ENCODE data around the gene CDKN2A.

CDKN2A gene

GRCh38 chr9:21995666-21996398 lies 1.6 kb upstream of the CDKN2A start:
- TF ChIP-seq CTCF (IDR thresholded peaks at IDR 0.05; ENCODE audit: low read depth, low read length), result peak; percentile 39; the same call in 1 of the 2 replicates
- peak overlapping the region; percentile 93 for H3K4me3 ChIP-seq (ENCODE audit: low read depth, low read length)

- no peak for TF ChIP-seq CTCF (IDR thresholded peaks at IDR 0.05; ENCODE audit: low read depth, low read length)
- peak overlapping the region; percentile 93 for H3K4me3 ChIP-seq (ENCODE audit: low read depth, low read length)
Observed at GRCh38 chr9:21995006-21995665, 944 bp upstream of the CDKN2A start.

GRCh38 chr9:21994556-21995005 lies 389 bp upstream of the CDKN2A start, which contains the start of gene CDKN2B-AS1:
Gene CDKN2B-AS1, plus strand, starts transcription at chr9:21994791.
- H3K4me3 ChIP-seq (ENCODE audit: low read depth, low read length), result peak within 1 kb of the TSS; percentile 93
- no peak for TF ChIP-seq CTCF (IDR thresholded peaks at IDR 0.05; ENCODE audit: low read depth, low read length)

DNA sequence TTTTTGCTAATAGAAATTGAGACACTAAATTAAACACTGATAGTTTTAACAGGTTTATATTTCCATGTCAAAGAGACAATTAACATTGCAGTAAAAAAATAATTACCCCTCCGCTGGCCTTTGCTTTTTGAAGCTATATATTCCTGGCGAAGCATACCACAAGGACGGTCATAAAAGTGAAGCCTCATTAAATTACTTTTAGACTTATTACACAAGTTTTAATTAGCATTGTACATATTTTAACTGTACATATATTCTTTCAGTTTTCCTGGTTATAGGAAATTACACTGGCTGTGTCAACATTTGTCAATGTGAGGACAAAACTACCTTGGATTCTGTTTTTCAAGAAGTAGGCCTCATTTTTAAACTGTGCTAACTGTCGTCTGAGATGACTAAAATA lies 1.2 kb downstream of the CDKN2A start:
- peak overlapping the region; percentile 93 for H3K4me3 ChIP-seq (ENCODE audit: low read depth, low read length)
- no peak for TF ChIP-seq CTCF (IDR thresholded peaks at IDR 0.05; ENCODE audit: low read depth, low read length)

- peak overlapping the region; percentile 16 for H3K4me3 ChIP-seq (ENCODE audit: low read depth, low read length)
- TF ChIP-seq CTCF (IDR thresholded peaks at IDR 0.05; ENCODE audit: low read depth, low read length), result no peak
Observed at GRCh38 chr9:21991072-21991959, 2.9 kb downstream of the CDKN2A start.

DNA sequence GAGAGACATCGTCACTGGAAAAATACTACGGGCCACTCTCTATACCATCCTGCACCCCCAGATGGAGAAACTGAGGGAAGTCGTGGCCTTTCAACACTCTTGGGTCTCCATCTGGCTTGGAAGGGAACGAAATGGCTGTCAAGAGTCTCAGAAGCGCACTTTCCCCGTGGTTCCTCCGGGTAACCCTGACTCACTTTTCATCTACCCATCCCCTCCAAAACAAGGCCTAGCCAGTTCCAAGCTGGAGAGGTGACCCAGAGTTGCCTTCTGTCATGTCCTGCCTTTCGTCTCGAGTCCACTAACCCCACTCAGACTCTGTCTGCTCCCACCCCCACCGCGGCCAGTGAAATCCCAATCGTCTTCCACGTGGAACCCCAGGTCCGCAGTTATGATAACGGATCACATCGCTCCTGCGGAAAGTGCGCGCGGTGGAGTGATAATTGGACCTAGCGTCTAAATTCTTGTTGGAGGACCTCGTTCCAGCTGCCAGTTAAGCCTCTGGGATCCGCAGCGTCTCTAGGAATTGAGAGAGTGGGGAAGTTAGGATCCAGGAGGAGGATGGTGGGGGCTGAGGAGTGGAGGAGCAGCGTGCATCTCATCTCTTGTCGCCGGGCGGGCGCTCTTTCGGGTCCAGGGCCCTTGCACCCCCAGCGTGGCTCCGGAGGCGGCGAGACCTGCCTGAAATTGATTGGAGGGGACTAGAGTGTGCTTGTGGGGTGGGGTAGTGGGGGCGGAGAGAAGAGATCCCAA lies 4.6 kb downstream of the CDKN2A start:
- TF ChIP-seq CTCF (IDR thresholded peaks at IDR 0.05; ENCODE audit: low read depth, low read length), result no peak
- peak overlapping the region; percentile 41; the same call in 1 of the 2 replicates for H3K4me3 ChIP-seq (ENCODE audit: low read depth, low read length)
